Measurements from ENCODE around the gene C2orf68. TPM values are rescaled to one million over a fixed set of nuclear protein-coding genes. Genes with fewer than 3 reads are reported as not detected.
"Not testable (repeated sequence)": the region's sequence is repeated elsewhere in the genome, so short reads cannot be mapped to it uniquely, and the experiment has no call there.

Gene C2orf68
- total RNA-seq, 1 donor from 2014 or later, result 36.9 TPM

GRCh38 chr2:85600235-85600575, 11.7 kb downstream of the C2orf68 start:
- Mint-ChIP-seq H3K27me3 (peaks cover 1% of the 10 kb centered on the region), H3K4me3 (no peak overlapping the region), H3K4me1 (peaks cover 22% of the 10 kb centered on the region), H3K36me3 (ENCODE audit: low read depth) (peaks cover 27% of the 10 kb centered on the region), H3K9me3 (no peaks in the 10 kb centered on the region), H3K27ac (no peak overlapping the region)
- DNase-seq, result no peak
- intact Hi-C loops (cut with micrococcal nuclease), result no loop called here

GRCh38 chr2:85599468-85600234, 12.2 kb downstream of the C2orf68 start:
- Mint-ChIP-seq H3K27ac (no peak overlapping the region), H3K4me3 (no peak overlapping the region), H3K9me3 (no peaks in the 10 kb centered on the region), H3K36me3 (ENCODE audit: low read depth) (peaks cover 27% of the 10 kb centered on the region), H3K4me1 (peaks cover 22% of the 10 kb centered on the region), H3K27me3 (peaks cover 1% of the 10 kb centered on the region)
- DNase-seq, result no peak
- intact Hi-C loops (cut with micrococcal nuclease), result no loop called here

GRCh38 chr2:85598594-85599340, 13.1 kb downstream of the C2orf68 start:
- intact Hi-C loops (cut with micrococcal nuclease), result no loop called here
- DNase-seq, result no peak
- H3K27ac Mint-ChIP-seq, result no peak overlapping the region
- H3K4me3 Mint-ChIP-seq, result no peak overlapping the region
- H3K4me1 Mint-ChIP-seq, result peaks cover 27% of the 10 kb centered on the region
- H3K36me3 Mint-ChIP-seq (ENCODE audit: low read depth), result peaks cover 25% of the 10 kb centered on the region
- H3K27me3 Mint-ChIP-seq, result peaks cover 1% of the 10 kb centered on the region
- no peaks in the 10 kb centered on the region for H3K9me3 Mint-ChIP-seq

- peaks cover 23% of the 10 kb centered on the region for H3K36me3 Mint-ChIP-seq (ENCODE audit: low read depth)
- H3K9me3 Mint-ChIP-seq, result no peaks in the 10 kb centered on the region
- H3K4me3 Mint-ChIP-seq, result peak overlapping the region; percentile 94
- intact Hi-C loops (cut with micrococcal nuclease), result no loop called here
- no peak for DNase-seq
- H3K27me3 Mint-ChIP-seq, result no peaks in the 10 kb centered on the region
- H3K27ac Mint-ChIP-seq, result no peak overlapping the region
- peaks cover 24% of the 10 kb centered on the region for H3K4me1 Mint-ChIP-seq
Observed at GRCh38 chr2:85597241-85597640, 14.6 kb downstream of the C2orf68 start.

GRCh38 chr2:85596486-85597143, 15.3 kb downstream of the C2orf68 start:
- intact Hi-C loops (cut with micrococcal nuclease), result no loop called here
- H3K4me1 Mint-ChIP-seq, result peaks cover 22% of the 10 kb centered on the region
- no peaks in the 10 kb centered on the region for H3K9me3 Mint-ChIP-seq
- H3K27ac Mint-ChIP-seq, result peak overlapping the region; percentile 90
- peaks cover 24% of the 10 kb centered on the region for H3K36me3 Mint-ChIP-seq (ENCODE audit: low read depth)
- no peak for DNase-seq
- no peaks in the 10 kb centered on the region for H3K27me3 Mint-ChIP-seq
- H3K4me3 Mint-ChIP-seq, result peak overlapping the region; percentile 94

GRCh38 chr2:85596026-85596333, 15.9 kb downstream of the C2orf68 start:
- no peaks in the 10 kb centered on the region for H3K27me3 Mint-ChIP-seq
- no peak for DNase-seq
- intact Hi-C loops (cut with micrococcal nuclease), result no loop called here

GRCh38 chr2:85595301-85596025, 16.4 kb downstream of the C2orf68 start, which contains the start of gene RNF181:
TSS of gene RNF181 (plus strand) at chr2:85595745. CDS start at chr2:85595764, 19 bp downstream.
- Mint-ChIP-seq H3K27ac (peak within 1 kb of the TSS; percentile 90), H3K4me1 (peaks cover 20% of the 10 kb centered on the region), H3K9me3 (no peaks in the 10 kb centered on the region), H3K27me3 (no peaks in the 10 kb centered on the region), H3K4me3 (peak within 1 kb of the TSS; percentile 94), H3K36me3 (ENCODE audit: low read depth) (peaks cover 27% of the 10 kb centered on the region)
- intact Hi-C loops (cut with micrococcal nuclease), result loop anchor here (1.0 to 2.0 kb wide), 4 partner anchors 8 to 34 kb away; partner anchors contain the start of gene GGCX
- DNase-seq, result peak; percentile 98

More at GRCh38 chr2:85596026-85596333, 15.9 kb downstream of the C2orf68 start:
- H3K4me3 Mint-ChIP-seq, result peak overlapping the region; percentile 94
- H3K27ac Mint-ChIP-seq, result peak overlapping the region; percentile 90
- H3K36me3 Mint-ChIP-seq (ENCODE audit: low read depth), result peaks cover 27% of the 10 kb centered on the region
- no peaks in the 10 kb centered on the region for H3K9me3 Mint-ChIP-seq
- peaks cover 20% of the 10 kb centered on the region for H3K4me1 Mint-ChIP-seq

GRCh38 chr2:85594715-85595300, 17.1 kb downstream of the C2orf68 start:
- DNase-seq, result no peak
- peak overlapping the region; percentile 90 for H3K27ac Mint-ChIP-seq
- H3K4me3 Mint-ChIP-seq, result peak overlapping the region; percentile 94
- no peaks in the 10 kb centered on the region for H3K9me3 Mint-ChIP-seq
- H3K36me3 Mint-ChIP-seq (ENCODE audit: low read depth), result peaks cover 27% of the 10 kb centered on the region
- intact Hi-C loops (cut with micrococcal nuclease), result loop anchor here (1.0 to 2.0 kb wide), 4 partner anchors 8 to 34 kb away; partner anchors contain the start of gene GGCX
- H3K4me1 Mint-ChIP-seq, result peaks cover 24% of the 10 kb centered on the region
- H3K27me3 Mint-ChIP-seq, result no peaks in the 10 kb centered on the region

- Mint-ChIP-seq H3K36me3 (ENCODE audit: low read depth) (peaks cover 20% of the 10 kb centered on the region), H3K27ac (no peak overlapping the region), H3K27me3 (no peaks in the 10 kb centered on the region), H3K9me3 (no peaks in the 10 kb centered on the region), H3K4me3 (peak overlapping the region; percentile 26), H3K4me1 (peaks cover 30% of the 10 kb centered on the region)
- intact Hi-C loops (cut with micrococcal nuclease), result no loop called here
- no peak for DNase-seq
Observed at GRCh38 chr2:85593023-85593422, 18.8 kb downstream of the C2orf68 start.

GRCh38 chr2:85592299-85592698, 19.6 kb downstream of the C2orf68 start:
- H3K36me3 Mint-ChIP-seq (ENCODE audit: low read depth), result peaks cover 16% of the 10 kb centered on the region
- H3K9me3 Mint-ChIP-seq; DNase-seq; intact Hi-C loops (cut with micrococcal nuclease); H3K27me3 Mint-ChIP-seq; H3K4me3 Mint-ChIP-seq: not testable (repeated sequence)
- H3K4me1 Mint-ChIP-seq, result peaks cover 35% of the 10 kb centered on the region
- H3K27ac Mint-ChIP-seq, result peak overlapping the region; percentile 32

GRCh38 chr2:85591563-85591962, 20.3 kb downstream of the C2orf68 start:
- Mint-ChIP-seq H3K27ac (no peak overlapping the region), H3K4me1 (peaks cover 31% of the 10 kb centered on the region), H3K9me3 (no peaks in the 10 kb centered on the region), H3K36me3 (ENCODE audit: low read depth) (peaks cover 8% of the 10 kb centered on the region), H3K27me3 (no peaks in the 10 kb centered on the region), H3K4me3 (no peak overlapping the region)
- intact Hi-C loops (cut with micrococcal nuclease), result no loop called here
- no peak for DNase-seq

GRCh38 chr2:85590950-85591349, 20.9 kb downstream of the C2orf68 start:
- H3K27ac Mint-ChIP-seq, result no peak overlapping the region
- no peak for DNase-seq
- no peaks in the 10 kb centered on the region for H3K27me3 Mint-ChIP-seq
- intact Hi-C loops (cut with micrococcal nuclease), result no loop called here
- H3K36me3 Mint-ChIP-seq (ENCODE audit: low read depth), result peaks cover 8% of the 10 kb centered on the region
- H3K4me1 Mint-ChIP-seq, result peaks cover 33% of the 10 kb centered on the region
- H3K4me3 Mint-ChIP-seq, result no peak overlapping the region
- H3K9me3 Mint-ChIP-seq, result no peaks in the 10 kb centered on the region
